Measurements from ENCODE around the gene CHST7. TPM values are rescaled to one million over a fixed set of nuclear protein-coding genes. Genes with fewer than 3 reads are reported as not detected.

The CHST7 gene
- total and polyA plus RNA-seq, 2 of the 8 experiments (the other 6 are each of a cell fraction or from before 2014, with no cell fraction given) = 7.9 to 14.1 TPM

GRCh38 chrX:46634577-46634976 lies 61.0 kb downstream of the CHST7 start:
- no peak overlapping the region for H3K27ac ChIP-seq (ENCODE audit: low read depth, low read length)
- no peak overlapping the region for H2BK15ac ChIP-seq (ENCODE audit: low read length)
- H3K14ac ChIP-seq (ENCODE audit: insufficient read length) = no peak overlapping the region
- H3K4me2 ChIP-seq (ENCODE audit: insufficient read depth in 1 of 2, low read depth in 2 of 2, low read length in 2 of 2) = no peak overlapping the region
- no peak overlapping the region for H3K9ac ChIP-seq (replicated peaks in 1 of 4; ENCODE audit: extremely low read depth in 1 of 4, low read depth in 3 of 4, low read length in 3 of 4)
- no peak overlapping the region for H2BK20ac ChIP-seq (ENCODE audit: low read length)
- H4K20me1 ChIP-seq (replicated peaks in 1 of 2; ENCODE audit: control insufficient read depth in 1 of 2, insufficient read depth in 2 of 2, low read length in 2 of 2) = no peaks in the 10 kb centered on the region
- ChIA-PET POLR2A (ENCODE audit: partially characterized antibody) (no interaction called here), CTCF (ENCODE audit: partially characterized antibody) (no interaction called here)
- no peak overlapping the region for H4K91ac ChIP-seq (replicated peaks; ENCODE audit: insufficient read length, low read length)
- 91% methylated on average over 3 of the region's 3 CpGs; no CpG with 5 or more reads in 1 of the 2 experiments for WGBS, 2 experiments (ENCODE audit: extremely low coverage in 1 of 2, insufficient coverage in 1 of 2, insufficient read length in 1 of 2, insufficient replicate concordance in 2 of 2, low coverage in 1 of 2, low lambda C conversion rate in 2 of 2, missing lambda C conversion rate in 1 of 2)
- no peak overlapping the region for H2BK120ac ChIP-seq (replicated peaks; ENCODE audit: low read depth, low read length)
- no peak overlapping the region for H2AK5ac ChIP-seq (ENCODE audit: low read depth, low read length)
- H2BK5ac ChIP-seq (ENCODE audit: low read depth, low read length) = no peak overlapping the region
- H2BK12ac ChIP-seq (ENCODE audit: low read depth, low read length) = no peak overlapping the region
- no peak overlapping the region for H2AFZ ChIP-seq (ENCODE audit: low read length)
- no peak overlapping the region for H3K56ac ChIP-seq (replicated peaks; ENCODE audit: insufficient read length, low read depth, low read length)
- no peak overlapping the region for H3K4ac ChIP-seq (replicated peaks; ENCODE audit: insufficient read length, low read depth, low read length)
- H3K27me3 ChIP-seq (replicated peaks in 1 of 4; ENCODE audit: control insufficient read depth in 3 of 4, extremely low read depth in 1 of 4, insufficient read depth in 3 of 4, low read length in 3 of 4) = no peaks in the 10 kb centered on the region
- H3K23ac ChIP-seq (ENCODE audit: insufficient read length) = no peak overlapping the region
- FAIRE-seq (no peak), DNase-seq (ENCODE audit: low read depth in 1 of 2, low spot score in 2 of 2) (no peak)
- no peaks in the 10 kb centered on the region for H3K79me1 ChIP-seq (ENCODE audit: low read depth, low read length)
- no peak overlapping the region for H3K18ac ChIP-seq (ENCODE audit: extremely low read depth, low read length)
- no peaks in the 10 kb centered on the region for H3K23me2 ChIP-seq (ENCODE audit: low read depth, low read length)
- no peaks in the 10 kb centered on the region for H3K4me1 ChIP-seq (replicated peaks in 1 of 4; ENCODE audit: control insufficient read depth in 3 of 4, insufficient read depth in 4 of 4, low read length in 3 of 4)
- H4K8ac ChIP-seq (ENCODE audit: extremely low read depth, insufficient read depth, low read length) = no peak overlapping the region
- H3K4me3 ChIP-seq (ENCODE audit: extremely low read depth in 1 of 4, insufficient read depth in 2 of 4, low read depth in 3 of 4, low read length in 4 of 4) = no peak overlapping the region
- no peak overlapping the region for H4K5ac ChIP-seq (ENCODE audit: insufficient read length, low read depth, low read length)
- H3K9me3 ChIP-seq (ENCODE audit: insufficient read depth in 2 of 2, low read depth in 1 of 2, low read length in 1 of 2) = no peaks in the 10 kb centered on the region
- TF ChIP-seq CTCF (IDR thresholded peaks at IDR 0.05; ENCODE audit: control extremely low read depth in 1 of 3, insufficient read depth in 1 of 3, low read depth in 1 of 3, low read length in 3 of 3) (no peak), SIX5 (IDR thresholded peaks at IDR 0.05; ENCODE audit: low read depth, low read length) (no peak), SP2 (IDR thresholded peaks at IDR 0.05; ENCODE audit: low read length) (no peak), FOSL1 (IDR thresholded peaks at IDR 0.05; ENCODE audit: insufficient read depth, low read depth, low read length) (no peak), SUZ12 (IDR thresholded peaks at IDR 0.05; ENCODE audit: low read length) (no peak)
- H3K36me3 ChIP-seq (ENCODE audit: control insufficient read depth in 2 of 4, insufficient read depth in 4 of 4, low read length in 3 of 4) = peaks cover 0 to 5% (median 0%) of the 10 kb centered on the region in 4 experiments; a peak in 1 of 8 replicates
- H3K79me2 ChIP-seq (ENCODE audit: control insufficient read depth in 1 of 2, insufficient read depth in 2 of 2, low read length in 2 of 2) = no peaks in the 10 kb centered on the region

All from H1 (cell line).